Keratinocyte (primary cell): ENCODE data around the gene WARS2.

Source experiments
- EZH2 ChIP-seq: IDR thresholded peaks from one replicate; pipeline ENCODE4 v1.6.1; 2012; ENCODE audit warnings: inconsistent platforms, mild to moderate bottlenecking, low read length, moderate library complexity
- TF ChIP-seq, protein P1 (sequence below), 3 experiments: IDR thresholded peaks in 1 of 3; conservative IDR thresholded peaks in 1 of 3; optimal IDR thresholded peaks in 1 of 3; 2 replicates in 2 of 3; 3 replicates in 1 of 3; pipeline versions ENCODE3 to v1.5.1; 2011; ENCODE audit warnings: low read length in 3 of 3, mild to moderate bottlenecking in 3 of 3, moderate library complexity in 2 of 3, control low read depth in 1 of 3, inconsistent platforms in 1 of 3; ENCODE audit not compliant: insufficient read depth in 2 of 3; ENCODE audit errors: extremely low read depth in 1 of 3

- TF ChIP-seq, protein P1, sequence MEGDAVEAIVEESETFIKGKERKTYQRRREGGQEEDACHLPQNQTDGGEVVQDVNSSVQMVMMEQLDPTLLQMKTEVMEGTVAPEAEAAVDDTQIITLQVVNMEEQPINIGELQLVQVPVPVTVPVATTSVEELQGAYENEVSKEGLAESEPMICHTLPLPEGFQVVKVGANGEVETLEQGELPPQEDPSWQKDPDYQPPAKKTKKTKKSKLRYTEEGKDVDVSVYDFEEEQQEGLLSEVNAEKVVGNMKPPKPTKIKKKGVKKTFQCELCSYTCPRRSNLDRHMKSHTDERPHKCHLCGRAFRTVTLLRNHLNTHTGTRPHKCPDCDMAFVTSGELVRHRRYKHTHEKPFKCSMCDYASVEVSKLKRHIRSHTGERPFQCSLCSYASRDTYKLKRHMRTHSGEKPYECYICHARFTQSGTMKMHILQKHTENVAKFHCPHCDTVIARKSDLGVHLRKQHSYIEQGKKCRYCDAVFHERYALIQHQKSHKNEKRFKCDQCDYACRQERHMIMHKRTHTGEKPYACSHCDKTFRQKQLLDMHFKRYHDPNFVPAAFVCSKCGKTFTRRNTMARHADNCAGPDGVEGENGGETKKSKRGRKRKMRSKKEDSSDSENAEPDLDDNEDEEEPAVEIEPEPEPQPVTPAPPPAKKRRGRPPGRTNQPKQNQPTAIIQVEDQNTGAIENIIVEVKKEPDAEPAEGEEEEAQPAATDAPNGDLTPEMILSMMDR (optimal IDR thresholded peaks at IDR 0.05 in 1 of 3, IDR thresholded peaks at IDR 0.05 in 1 of 3, conservative IDR thresholded peaks at IDR 0.05 in 1 of 3; ENCODE audit: extremely low read depth in 1 of 3, insufficient read depth in 2 of 3, low read length in 3 of 3), result no peak
- no peak for TF ChIP-seq EZH2
These were observed 159.0 kb downstream of the WARS2 start for GRCh38 chr1:118981436-118981835.
